Epithelial cell of esophagus (primary cell): Measurements from ENCODE around the gene AMOTL2.

Experiments used
- DNase-seq: peaks from one replicate; pipeline ENCODE4 v3.0.0; 2010; ENCODE audit warnings: low read depth
- H3K4me3 ChIP-seq: 2 replicates; pipeline ENCODE4 v1.5.1; 2011; ENCODE audit warnings: mild to moderate bottlenecking, low read length, control low read depth
- CTCF ChIP-seq: IDR thresholded peaks from 2 replicates; pipeline ENCODE4 v1.5.1; 2011; ENCODE audit warnings: low read depth, mild to moderate bottlenecking, low read length, control low read depth, inconsistent platforms; ENCODE audit not compliant: insufficient read depth; ENCODE audit errors: missing control alignments

AMOTL2 gene

DNA sequence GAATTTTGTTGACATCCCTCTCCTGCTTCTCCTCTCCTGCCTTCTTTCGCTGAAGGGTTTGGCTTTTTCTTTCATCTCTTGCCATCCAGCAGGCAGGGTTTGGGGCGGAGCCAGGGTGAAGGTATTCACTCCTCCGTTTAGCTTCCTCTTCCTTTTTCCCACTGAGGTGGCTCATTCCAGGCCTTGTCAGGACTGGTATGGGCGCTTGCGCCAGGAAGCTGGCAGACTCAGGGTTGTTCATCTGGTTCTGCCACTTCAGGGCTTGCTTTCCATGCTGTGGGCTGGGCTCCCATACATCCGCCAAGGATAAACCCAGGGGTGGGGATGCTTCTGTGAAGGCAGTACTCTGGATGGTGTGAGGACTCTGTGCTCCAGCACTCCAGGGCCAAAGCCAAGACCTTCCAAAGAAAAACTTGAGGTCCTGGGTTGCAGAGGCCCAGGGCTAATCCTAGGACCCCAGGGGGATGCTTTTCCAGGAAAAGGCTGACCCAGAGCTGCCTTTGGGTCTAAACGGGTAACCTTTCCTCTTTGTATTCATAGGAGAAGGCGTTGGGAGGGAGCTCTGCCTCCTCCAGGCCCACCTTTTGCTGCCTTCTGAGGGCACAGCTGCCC is 7.7 kb upstream of the AMOTL2 start:
- no peak overlapping the region for H3K4me3 ChIP-seq
- DNase-seq, result peak; percentile 99
- no peak for TF ChIP-seq CTCF

DNA sequence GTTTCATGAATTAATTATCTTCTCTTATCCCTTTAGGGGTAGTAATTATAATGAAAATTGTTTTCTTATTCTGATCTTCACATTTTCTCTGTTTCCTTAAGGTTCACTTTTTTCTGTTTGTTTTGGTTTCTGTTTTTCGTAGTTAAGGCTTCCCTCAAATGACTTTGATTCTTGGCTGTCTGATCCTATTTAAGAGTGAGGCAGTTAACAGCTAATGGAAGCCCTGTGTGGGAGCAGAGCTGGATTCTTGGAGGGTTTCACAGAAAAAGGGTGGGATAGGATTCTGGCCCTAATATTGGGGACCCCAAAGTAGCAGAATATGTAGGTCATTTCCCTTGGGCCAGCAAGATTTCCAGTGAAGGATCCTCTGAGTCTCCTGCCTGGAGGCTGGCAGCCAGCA is 6.8 kb upstream of the AMOTL2 start:
- H3K4me3 ChIP-seq, result no peak overlapping the region
- DNase-seq, result no peak
- no peak for TF ChIP-seq CTCF

GRCh38 chr3:134380249-134380648 is 6.0 kb upstream of the AMOTL2 start:
- H3K4me3 ChIP-seq, result no peak overlapping the region
- DNase-seq, result no peak
- no peak for TF ChIP-seq CTCF

DNA sequence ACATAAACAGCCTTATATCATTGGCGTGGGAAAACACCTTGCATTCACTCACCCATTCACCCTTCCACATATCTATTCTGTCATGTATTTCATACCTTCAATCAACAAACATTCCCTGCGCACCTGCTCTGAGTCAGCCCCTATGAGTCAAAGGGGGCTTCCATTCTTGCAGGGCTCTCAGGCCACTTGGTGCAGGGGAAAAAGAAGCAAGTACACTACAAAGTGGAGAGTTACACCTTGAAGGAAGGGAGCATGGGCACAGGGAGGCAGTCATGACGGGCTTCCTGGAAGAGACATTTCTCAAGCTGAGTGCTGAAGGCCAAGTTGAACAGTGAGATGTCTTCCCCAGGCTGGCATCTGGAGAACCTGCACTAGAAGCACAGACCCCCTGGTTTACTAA is 4.6 kb upstream of the AMOTL2 start:
- no peak for TF ChIP-seq CTCF
- peak; percentile 73 for DNase-seq
- H3K4me3 ChIP-seq, result no peak overlapping the region

GRCh38 chr3:134378384-134378783 is 4.1 kb upstream of the AMOTL2 start:
- peak; percentile 43 for DNase-seq
- peak; percentile 43 for TF ChIP-seq CTCF
- H3K4me3 ChIP-seq, result no peak overlapping the region

DNA sequence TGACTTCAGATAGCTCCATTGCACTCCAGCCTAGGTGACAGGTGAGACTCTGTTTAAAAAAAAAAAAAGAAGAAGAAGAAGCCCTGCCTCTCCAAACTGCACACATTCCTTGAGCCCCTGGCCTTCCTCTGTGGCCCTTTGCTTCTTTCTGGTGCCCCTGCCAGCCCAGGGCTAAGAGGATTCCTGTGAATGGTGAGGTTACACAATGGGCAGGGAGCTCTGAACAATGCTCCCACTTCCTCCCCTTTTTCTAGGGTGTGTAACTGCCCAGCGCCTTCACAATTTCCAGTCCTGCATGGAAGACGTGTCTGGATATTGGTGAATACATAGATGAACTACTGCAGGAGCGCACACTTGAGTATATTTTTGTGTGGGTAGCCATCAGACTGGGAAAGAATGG is 3.6 kb upstream of the AMOTL2 start:
- H3K4me3 ChIP-seq, result no peak overlapping the region
- DNase-seq, result no peak
- no peak for TF ChIP-seq CTCF

GRCh38 chr3:134376786-134377426 is 2.7 kb upstream of the AMOTL2 start:
- DNase-seq, result peak; percentile 52
- no peak for TF ChIP-seq CTCF

More at GRCh38 chr3:134376786-134377426, 2.7 kb upstream of the AMOTL2 start:
- no peak overlapping the region for H3K4me3 ChIP-seq
